NCI-H2081 treated with DMSO at 0.1 percent for 48 hours (cell line): Measurements from ENCODE around the gene TXNL4A.

Experiments used
- DNase-seq: peaks from one replicate; lab custom pipeline; 2025; lab: John Stamatoyannopoulos, UW

TXNL4A gene

DNA sequence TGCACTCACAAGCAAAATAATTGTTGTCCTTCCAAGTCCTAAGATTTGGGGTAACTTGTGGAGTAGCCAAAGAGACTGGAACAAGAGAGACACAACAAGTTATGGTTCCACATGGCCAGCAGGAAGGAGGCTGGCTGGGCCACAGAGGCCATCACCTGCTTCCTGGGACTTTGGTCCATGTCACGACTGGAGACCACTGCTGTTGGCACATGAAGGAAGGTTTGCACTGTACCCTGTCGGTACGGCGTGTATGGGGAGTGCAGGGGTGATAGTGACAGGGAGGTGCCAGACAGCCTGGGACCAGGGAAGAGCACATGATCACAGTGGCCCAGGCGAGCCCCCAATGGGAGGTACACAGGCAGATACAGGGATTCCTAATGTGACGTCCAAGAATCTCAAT, 52.4 kb downstream of the TXNL4A start:
- DNase-seq = no peak

DNA sequence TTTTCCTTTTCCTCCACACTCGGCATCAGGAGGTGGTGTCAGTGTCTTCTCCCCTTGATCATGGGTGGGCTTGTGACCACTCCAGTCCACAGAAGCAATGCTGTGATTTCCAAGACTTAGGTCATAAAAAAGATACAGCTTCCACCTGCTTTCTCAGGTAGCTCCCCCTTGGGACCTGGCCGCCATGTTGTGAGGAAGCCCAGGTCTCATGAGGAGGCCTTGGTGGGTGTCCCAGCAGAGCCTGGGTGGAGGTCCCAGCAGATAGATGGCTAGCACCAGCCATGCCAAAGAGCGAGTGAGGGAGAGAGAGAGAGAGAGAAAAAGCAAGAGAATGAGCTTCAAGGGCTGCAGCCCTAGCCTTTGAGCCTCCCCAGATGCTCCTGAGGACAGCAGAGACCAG, 52.9 kb downstream of the TXNL4A start:
- DNase-seq = no peak

DNA sequence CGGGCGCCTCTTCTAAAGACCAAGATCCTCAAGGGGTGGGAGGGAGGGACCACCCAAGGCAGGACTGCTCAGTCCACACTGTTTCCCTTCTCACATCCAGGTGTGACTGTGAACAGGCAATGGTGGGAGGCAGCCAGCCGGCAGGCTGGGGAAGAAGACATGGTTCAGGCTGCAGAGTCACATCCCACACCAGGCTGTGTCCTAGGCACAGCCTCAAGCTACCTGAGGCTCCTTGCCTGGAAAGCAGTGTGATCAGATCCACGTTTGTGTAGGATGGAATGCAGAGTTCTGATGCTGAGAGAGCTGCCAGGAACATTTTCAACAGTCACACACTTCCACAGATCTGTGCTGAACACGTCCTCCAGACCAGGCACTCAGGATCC, 53.3 kb downstream of the TXNL4A start:
- DNase-seq = no peak

DNA sequence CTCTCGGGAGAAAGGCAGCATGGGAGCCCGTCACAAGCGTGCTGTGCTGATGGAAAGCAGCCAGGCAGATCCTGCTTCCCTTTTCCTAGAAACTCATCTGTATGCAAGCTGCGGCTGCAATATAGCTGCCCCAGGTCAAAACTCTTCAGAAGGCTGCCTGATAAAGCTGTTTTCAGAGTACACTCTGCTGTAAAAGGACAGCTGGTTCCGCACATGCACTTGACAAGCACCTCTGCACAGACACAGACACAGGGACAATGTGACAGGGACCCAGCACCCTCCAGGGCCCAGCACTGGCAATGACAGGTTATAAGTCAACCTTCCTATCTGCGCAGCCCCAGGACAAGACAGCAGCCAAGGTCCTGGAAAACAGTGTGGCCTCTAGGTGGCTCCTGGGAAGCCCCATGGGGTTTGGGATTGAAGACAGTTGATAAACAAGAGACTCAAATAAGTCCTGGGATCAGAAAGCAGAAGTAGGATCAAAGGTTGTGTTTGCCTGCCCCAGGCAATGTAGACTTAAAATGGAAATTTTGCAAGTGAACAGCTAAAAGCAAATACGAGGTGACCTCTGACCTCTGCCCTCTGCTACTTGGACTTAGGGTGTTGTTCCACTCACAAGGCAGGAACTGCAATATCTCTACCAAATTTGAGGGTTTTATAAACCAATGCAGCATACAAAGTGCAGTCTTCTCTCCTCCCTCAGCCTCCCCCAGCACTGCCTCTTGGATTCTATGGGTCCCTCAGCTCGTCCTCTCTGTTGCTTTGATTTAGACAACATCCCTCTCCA, 53.9 kb downstream of the TXNL4A start:
- no peak for DNase-seq

DNA sequence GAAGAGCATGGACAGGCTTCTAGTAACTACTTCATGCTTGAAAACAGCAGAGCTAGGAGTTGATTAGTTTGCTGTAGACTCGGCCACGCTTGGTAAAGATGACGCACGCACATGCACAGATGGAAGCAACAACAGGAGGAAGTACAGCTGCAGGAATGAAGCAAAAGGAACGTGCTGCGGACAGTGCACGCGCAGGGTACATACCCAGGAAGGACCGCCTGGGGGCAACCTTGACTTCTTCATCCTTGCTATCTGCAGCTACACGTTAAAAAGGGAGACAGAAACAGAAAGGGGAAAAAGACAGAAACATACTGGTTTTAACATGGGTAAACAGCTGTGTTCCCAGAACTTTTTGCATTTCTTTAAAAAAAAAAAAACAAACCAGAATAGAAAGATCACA, 54.6 kb downstream of the TXNL4A start:
- DNase-seq = no peak

DNA sequence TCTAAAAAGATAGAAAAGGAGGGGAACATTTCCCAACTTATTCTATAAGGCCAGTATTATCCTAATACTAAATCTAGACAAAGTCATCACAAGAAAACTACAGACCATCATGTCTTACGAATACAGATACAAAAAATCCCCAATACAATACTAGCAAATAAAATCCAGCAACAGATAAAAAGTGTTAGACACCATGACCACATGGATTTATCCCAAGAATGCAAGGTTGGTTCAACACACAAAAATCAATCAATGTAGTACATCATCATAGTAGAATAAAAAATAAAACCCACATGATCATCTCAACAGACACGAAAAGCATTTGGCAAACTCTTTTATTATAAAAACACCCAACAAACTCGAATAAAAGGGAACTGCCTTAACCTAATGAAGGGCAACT, 55.5 kb downstream of the TXNL4A start:
- DNase-seq = no peak

DNA sequence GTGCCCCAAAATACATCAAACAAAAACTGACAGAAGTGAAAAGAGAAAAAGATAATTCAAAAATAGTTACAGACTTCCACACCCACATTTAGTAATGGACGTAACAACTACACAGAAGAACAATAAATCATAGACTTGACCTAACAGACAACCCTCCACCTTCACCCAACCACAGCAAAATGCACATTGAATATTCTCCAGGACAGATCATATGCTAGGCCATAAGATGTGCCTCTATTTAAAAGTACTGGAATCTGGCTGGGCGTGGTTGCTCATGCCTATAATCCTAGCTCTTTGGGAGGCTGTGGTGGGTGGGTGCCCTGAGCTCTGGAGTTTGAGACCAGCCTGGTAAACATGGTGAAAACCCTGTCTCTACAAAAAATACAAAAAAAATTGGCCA, 56.9 kb downstream of the TXNL4A start:
- DNase-seq = no peak

DNA sequence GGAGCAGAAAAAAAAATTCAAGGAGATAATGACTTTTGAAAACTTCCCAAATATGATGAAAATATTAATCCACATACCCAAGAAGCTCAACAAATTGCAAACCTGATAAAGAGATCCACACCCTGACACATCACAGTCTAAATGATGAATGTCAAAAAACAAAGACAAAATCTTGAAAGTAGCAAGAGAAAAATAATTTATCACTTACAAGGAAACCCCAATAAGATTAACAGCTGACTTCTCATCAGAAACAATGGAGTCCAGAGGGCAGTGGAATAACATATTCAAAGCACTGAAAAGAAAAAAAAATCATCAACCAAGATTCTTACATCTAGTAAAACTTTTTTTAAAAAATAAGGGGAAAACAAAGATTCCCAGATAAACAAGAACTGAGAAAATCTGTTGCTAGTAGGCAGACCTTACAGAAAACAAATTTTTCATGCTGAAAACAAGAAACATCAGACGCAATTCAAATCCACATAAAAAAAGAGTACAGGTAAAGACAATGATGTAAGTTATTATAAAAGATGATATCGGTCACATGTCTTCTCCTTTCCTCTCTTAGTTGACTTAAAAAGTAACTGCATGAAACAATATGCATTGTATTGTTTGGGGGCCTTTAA, 58.2 kb downstream of the TXNL4A start:
- no peak for DNase-seq

DNA sequence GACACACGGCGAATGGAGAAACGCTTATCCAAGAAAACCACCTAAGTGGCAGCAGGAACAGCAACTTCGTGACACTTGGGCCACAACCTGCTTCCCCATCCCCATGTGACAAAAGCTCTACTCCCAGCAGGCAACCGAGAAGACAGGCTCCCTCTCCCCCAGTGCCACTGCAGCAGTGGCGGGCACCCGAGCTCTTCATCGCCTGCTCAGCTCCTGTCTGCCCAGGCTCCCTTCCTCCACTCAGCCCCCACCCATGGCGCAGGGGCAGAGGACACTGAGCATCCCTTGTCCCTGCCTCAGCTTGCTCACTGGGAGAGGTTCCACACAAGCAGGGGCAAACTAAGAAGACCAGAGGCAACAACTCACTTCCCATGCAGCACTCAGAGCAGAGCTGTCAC, 59.8 kb downstream of the TXNL4A start:
- no peak for DNase-seq

DNA sequence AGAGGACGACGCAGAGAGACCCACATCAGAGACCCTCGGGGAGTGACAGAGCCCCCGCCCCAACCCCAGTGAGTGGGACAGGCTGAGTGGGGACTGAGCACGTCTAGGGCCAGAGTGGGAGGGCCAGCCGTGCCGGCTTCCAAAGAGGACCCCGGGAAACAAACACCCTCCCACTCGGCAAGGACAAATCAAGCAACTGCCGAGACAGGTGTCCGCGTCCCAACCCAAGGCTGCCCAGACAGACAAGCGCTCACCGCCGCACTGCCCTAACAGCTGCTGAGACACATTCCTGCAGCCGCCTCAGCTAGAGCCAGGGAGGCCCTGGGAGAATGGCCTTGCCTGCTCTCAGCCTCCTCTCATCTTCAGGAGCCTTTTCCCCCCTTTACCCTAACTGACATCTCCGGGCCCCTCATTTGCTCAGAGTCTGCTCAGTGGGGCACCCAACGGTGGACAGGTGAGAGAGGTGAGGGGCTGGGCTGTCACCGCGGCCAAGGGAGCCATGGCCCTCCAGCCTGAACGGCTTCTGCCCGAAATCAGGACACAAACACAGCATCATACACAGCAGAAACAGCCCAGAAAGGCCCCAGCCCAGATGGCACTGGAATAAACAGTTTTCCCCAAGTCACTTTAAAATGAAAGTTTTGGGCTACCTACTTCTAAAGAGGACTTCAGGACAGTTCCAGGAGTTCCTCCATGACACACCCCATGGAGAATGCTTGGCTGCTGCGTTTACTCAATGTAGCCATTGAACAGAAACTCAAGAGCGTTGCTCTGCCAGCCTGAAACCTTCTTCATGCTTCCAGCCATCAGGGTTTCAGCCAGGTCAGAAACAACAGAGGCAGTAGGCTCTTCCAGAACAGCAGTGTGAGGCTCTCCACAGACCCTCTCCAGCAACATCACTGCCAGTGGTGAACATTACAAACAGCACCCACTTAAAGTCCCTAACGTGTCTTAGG, 60.5 kb downstream of the TXNL4A start:
- no peak for DNase-seq

DNA sequence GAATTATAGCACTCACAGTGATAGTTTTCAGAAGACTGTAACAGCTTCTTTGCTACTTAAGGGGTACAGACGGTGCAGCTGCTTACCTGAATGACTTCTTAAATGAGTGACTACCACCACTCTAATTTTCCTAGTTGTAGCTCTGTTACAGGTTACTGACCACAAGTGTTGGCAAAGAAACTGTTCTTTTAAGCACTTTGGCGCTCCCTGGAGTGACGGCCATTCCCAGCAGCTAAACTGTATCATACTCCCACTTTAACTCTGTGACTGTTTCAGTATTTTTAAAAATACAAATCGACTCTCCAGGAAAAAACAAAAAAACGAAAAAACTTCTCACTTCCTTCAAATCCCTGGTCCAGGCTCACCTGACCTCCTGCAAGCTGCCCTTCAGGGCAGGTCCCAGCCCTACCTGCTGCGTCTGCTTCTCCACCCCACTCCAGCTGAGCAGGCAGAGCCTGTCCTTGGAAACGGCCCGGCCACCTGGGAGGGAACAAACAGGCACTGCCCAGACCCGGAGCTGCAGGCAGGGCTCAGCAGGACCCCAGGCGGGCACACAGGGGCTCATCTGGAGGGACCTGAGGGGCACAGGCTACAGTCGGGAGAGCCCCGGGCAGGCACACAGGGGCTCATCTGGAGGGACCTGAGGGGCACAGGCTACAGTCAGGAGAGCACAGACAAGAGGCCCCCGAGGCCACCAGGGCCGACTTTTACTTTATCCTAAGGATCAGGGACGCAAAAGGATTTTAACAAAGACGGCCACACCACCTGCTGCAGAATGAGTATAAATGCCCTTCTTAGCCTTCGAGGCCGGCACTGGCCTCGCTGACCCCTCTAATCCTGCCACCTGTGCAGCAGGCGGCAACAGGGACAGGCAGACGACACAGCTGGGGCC, 61.4 kb downstream of the TXNL4A start:
- DNase-seq = no peak

DNA sequence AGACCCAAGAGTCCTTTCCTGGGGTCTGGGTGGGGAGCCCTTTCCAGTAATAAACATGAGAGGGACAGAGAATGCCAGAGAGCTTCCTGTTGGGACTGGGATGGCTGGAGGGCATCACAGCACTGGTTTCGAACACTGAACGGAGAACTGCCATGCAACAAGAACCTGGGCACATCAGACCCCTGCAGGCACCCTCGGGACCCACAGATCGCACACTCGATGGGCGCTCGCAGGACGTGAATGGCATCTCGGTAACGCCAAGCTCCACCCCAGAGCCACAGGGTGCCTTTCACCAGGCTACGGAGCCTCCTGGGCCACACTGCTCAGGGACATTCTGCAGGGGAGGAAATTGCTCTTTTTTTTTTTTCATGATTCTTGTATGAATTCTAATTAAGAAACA, 62.1 kb downstream of the TXNL4A start:
- no peak for DNase-seq

DNA sequence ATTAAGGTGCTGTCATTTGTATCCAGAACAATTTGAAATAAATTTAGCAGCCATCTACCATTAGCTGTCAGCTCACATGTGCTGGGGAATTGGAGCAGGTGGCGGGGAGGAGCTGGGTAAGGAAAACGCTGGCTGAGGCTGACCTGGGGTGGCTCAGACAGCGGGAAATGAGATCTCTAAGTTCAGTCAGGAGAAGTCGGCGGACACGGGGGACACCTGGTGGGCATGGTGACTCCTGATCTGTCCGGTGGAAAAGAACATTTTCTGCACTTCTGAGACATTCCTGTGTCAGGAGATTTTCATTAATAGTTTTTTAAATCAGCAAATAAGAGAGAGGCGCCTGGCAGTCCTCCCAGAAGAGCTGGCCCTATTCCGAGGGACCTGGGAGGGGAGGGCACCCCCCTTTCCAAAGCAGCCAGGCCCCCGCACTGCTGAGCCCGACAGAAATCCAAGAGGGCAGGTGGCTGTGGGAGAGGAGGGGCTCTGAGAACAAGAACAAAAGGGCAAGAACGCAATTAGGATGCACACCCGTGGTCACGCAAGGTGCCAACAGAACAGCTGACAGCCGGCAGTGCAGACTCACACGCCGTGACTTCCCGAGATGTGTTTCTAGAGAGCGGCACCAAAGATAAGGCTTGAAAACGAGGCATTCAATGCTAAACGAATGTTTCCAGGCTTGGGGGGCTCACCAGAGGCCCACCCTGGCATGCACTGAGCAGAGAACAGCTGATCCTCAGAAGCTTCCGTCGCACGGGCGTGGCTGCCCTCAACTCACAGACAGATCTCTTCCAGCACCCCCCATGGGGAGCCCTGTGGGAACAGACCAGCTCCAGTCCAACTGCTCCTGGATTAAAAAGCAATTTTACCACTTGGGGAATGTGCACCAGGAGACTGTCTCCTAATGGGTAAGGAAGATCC, 63.3 kb downstream of the TXNL4A start:
- DNase-seq = peak; percentile 19

DNA sequence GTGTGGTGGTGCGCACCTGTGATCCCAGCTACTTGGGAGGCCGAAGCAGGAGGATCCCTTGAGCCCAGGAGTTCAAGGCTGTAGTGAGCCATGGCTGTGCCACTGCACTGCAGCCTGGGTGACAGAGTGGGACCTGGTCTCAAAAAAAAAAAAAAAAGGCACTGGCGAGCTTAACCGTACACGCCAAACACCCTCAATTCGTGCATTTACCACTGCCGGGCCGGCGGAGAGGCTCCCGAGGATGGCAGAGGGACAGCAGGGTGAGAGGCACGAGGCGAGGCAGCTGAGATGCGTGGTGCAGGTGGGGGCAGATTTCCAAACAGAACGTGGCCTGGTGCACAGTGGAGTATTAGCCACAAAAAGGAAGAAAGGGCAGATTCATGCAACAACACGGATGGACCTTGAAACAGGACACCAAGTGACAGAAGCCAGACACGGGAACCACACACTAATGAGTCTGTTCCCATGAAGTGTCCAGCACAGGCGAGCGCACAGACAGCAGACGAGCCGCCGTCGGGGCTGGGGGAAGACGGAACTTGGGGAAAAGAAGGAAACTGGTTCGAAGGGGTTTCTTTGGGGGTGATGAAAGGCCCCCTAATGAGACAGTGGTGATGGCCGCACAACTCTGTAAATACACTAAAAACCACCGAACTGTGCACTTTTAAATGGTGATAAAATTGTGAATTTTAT, 64.3 kb downstream of the TXNL4A start:
- no peak for DNase-seq

DNA sequence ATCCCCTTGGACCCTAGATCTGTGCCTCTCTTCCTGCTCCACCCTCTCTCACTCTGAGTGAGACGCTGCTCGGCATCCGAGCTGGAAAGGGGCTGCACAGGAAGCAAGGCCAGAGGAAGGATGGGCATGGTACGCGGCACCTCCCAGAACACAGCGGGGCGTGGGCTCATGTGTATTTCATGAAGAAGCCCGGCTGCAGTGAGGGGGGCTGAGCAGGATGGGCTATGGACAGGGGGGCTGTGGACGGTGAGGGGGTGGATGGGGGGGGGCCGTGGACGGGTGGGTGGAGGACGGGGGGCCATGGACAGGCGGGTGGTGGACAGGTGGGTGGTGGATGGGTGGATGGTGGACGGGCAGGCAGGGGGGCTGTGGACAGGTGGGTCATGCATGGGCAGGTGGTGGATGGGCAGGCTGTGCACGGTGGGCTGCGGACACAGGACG, 65.4 kb downstream of the TXNL4A start:
- DNase-seq = no peak

DNA sequence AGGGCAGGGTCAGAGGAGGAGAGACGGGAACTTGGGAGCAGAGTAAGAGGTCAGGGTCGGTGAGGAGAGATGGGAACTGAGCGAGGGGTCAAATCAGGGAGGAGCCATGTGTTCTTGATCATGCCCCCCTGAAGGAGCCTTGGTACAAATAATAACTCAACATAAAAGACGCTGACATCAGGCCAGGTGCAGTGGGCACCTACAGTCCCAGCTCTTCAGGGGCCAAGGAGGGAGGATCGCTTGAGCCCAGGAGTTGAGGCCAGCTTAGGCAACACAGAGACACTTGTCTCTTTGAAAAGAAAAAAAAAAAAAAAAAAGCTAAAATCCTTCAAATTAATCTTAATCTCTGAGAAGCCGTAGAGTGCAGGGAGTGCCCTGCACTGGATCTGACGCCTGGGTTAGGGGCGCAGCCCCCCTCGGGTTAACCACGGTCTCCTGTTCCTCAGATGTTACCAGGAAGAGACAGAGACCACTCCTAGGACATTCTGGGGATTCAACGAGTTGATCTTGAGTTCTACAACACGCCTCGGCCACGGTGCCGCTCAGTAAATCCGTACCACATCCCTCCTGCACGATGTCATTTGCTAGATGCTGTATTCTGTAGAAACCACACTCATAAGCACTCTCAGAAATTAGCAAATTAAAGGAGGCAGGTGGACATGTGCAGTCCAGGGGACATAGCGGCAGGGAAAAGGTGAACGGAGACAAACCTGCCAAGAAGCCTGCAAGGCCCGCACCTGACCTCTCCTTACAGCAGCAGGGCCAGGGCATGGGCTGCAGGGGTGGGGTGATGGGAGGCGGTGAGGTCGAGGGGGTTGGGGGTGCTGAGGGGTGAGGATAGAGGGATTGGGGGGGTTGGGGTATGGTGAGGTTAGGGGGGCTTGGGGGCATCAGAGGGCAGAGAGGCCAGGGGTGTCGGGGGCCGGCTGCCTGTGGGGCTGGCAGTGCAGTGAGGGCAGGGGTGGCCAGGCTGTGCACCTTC, 66.1 kb downstream of the TXNL4A start:
- no peak for DNase-seq
